SKM-1 treated with dmso at 0.1 percent for 144 hours (cell line): Measurements from ENCODE around the gene NUP50.

Source experiments
- DNase-seq: peaks from one replicate; lab custom pipeline; 2025; ENCODE audit not compliant: unreplicated experiment; lab: John Stamatoyannopoulos, UW

Gene NUP50

GRCh38 chr22:45227645-45228400 lies 64.1 kb downstream of the NUP50 start:
- no peak for DNase-seq

GRCh38 chr22:45228401-45228754 lies 64.7 kb downstream of the NUP50 start:
- DNase-seq = peak; percentile 68

- no peak for DNase-seq
Measured at GRCh38 chr22:45229181-45229580, 65.5 kb downstream of the NUP50 start.

GRCh38 chr22:45230026-45230721 lies 66.4 kb downstream of the NUP50 start:
- DNase-seq = no peak

GRCh38 chr22:45231293-45231692 lies 67.6 kb downstream of the NUP50 start:
- DNase-seq = no peak

- no peak for DNase-seq
Measured at GRCh38 chr22:45233386-45233785, 69.7 kb downstream of the NUP50 start.

- DNase-seq = no peak
Measured at GRCh38 chr22:45233827-45234226, 70.1 kb downstream of the NUP50 start.

GRCh38 chr22:45235101-45235777 lies 71.5 kb downstream of the NUP50 start:
- DNase-seq = peak; percentile 91

GRCh38 chr22:45235851-45236342 lies 72.2 kb downstream of the NUP50 start:
- DNase-seq = no peak

- no peak for DNase-seq
Measured at GRCh38 chr22:45237065-45237990, 73.6 kb downstream of the NUP50 start.
